ENCODE measurements around the gene SLC39A11.
"Not testable (repeated sequence)": the region's sequence is repeated elsewhere in the genome, so short reads cannot be mapped to it uniquely, and the experiment has no call there.

The SLC39A11 gene

GRCh38 chr17:73060721-73061120 is 31.8 kb downstream of the SLC39A11 start:
- H3K9ac ChIP-seq (ENCODE audit: low read length), result no peak overlapping the region
- H3K23ac ChIP-seq (ENCODE audit: low read length in 2 of 2), result no peak overlapping the region
- no peak overlapping the region for H3K4me3 ChIP-seq (ENCODE audit: insufficient read depth in 1 of 2, low read depth in 1 of 2, low read length in 2 of 2)
- no peak overlapping the region for H3K4me2 ChIP-seq (ENCODE audit: low read length, poor library complexity, severe bottlenecking)
- no peak overlapping the region for H4K8ac ChIP-seq (ENCODE audit: low read length)
- no peaks in the 10 kb centered on the region for H3K36me3 ChIP-seq (ENCODE audit: control insufficient read depth in 1 of 2, insufficient read depth in 2 of 2, low read depth in 1 of 2, low read length in 2 of 2)
- no peak for DNase-seq
- no peaks in the 10 kb centered on the region for H3K27me3 ChIP-seq (ENCODE audit: control insufficient read depth in 1 of 2, insufficient read depth in 1 of 2, low read length in 2 of 2)
- H3K27ac ChIP-seq (ENCODE audit: low read length, poor library complexity, severe bottlenecking), result no peak overlapping the region
- no peak overlapping the region for H3K14ac ChIP-seq (ENCODE audit: low read length in 2 of 2)
- no peak overlapping the region for H2AK5ac ChIP-seq (ENCODE audit: low read length, severe bottlenecking)
- no peak overlapping the region for H4K91ac ChIP-seq (ENCODE audit: low read length)
- 97% methylated on average over 6 of the region's 7 CpGs for whole genome bisulfite sequencing
- no peak overlapping the region for H2BK120ac ChIP-seq (ENCODE audit: low read depth, low read length)
- no peak overlapping the region for H2AFZ ChIP-seq (ENCODE audit: low read depth, low read length)
- no peak overlapping the region for H3K4ac ChIP-seq (ENCODE audit: low read depth in 1 of 2, low read length in 2 of 2)
- H3K4me1 ChIP-seq (ENCODE audit: control insufficient read depth, insufficient read depth, low read depth, low read length), result peaks cover 7% of the 10 kb centered on the region
- H3K79me1 ChIP-seq (replicated peaks; ENCODE audit: low read length, poor library complexity, severe bottlenecking), result peaks cover 9% of the 10 kb centered on the region
- no peak overlapping the region for H3K18ac ChIP-seq (ENCODE audit: low read depth in 1 of 2, low read length in 2 of 2)
- no peaks in the 10 kb centered on the region for H3K9me3 ChIP-seq (ENCODE audit: control insufficient read depth, low read length)
- H2BK15ac ChIP-seq (ENCODE audit: low read depth, poor library complexity, severe bottlenecking), result no peak overlapping the region
- no peak overlapping the region for H2BK5ac ChIP-seq (ENCODE audit: low read depth, low read length, poor library complexity, severe bottlenecking)
- no peak overlapping the region for H2BK12ac ChIP-seq (ENCODE audit: low read length in 2 of 2)

GRCh38 chr17:73059713-73060112 is 32.8 kb downstream of the SLC39A11 start:
- not testable (repeated sequence) for H2BK12ac ChIP-seq (ENCODE audit: low read length in 2 of 2); H3K4ac ChIP-seq (ENCODE audit: low read depth in 1 of 2, low read length in 2 of 2); H3K36me3 ChIP-seq (ENCODE audit: control insufficient read depth in 1 of 2, insufficient read depth in 2 of 2, low read depth in 1 of 2, low read length in 2 of 2); H3K14ac ChIP-seq (ENCODE audit: low read length in 2 of 2); H2AFZ ChIP-seq (ENCODE audit: low read depth, low read length); DNase-seq; H3K23ac ChIP-seq (ENCODE audit: low read length in 2 of 2); H2BK120ac ChIP-seq (ENCODE audit: low read depth, low read length); H3K27ac ChIP-seq (ENCODE audit: low read length, poor library complexity, severe bottlenecking); H3K4me2 ChIP-seq (ENCODE audit: low read length, poor library complexity, severe bottlenecking); H3K4me1 ChIP-seq (ENCODE audit: control insufficient read depth, insufficient read depth, low read depth, low read length); H4K91ac ChIP-seq (ENCODE audit: low read length); H3K9me3 ChIP-seq (ENCODE audit: control insufficient read depth, low read length); H2BK15ac ChIP-seq (ENCODE audit: low read depth, poor library complexity, severe bottlenecking); H2BK5ac ChIP-seq (ENCODE audit: low read depth, low read length, poor library complexity, severe bottlenecking); H3K4me3 ChIP-seq (ENCODE audit: insufficient read depth in 1 of 2, low read depth in 1 of 2, low read length in 2 of 2); H3K9ac ChIP-seq (ENCODE audit: low read length); H4K8ac ChIP-seq (ENCODE audit: low read length); H3K27me3 ChIP-seq (ENCODE audit: control insufficient read depth in 1 of 2, insufficient read depth in 1 of 2, low read length in 2 of 2); H2AK5ac ChIP-seq (ENCODE audit: low read length, severe bottlenecking); H3K18ac ChIP-seq (ENCODE audit: low read depth in 1 of 2, low read length in 2 of 2); H3K79me1 ChIP-seq (replicated peaks; ENCODE audit: low read length, poor library complexity, severe bottlenecking)
- 71% methylated on average over 4 of the region's 4 CpGs for WGBS

GRCh38 chr17:73058022-73058421 is 34.5 kb downstream of the SLC39A11 start:
- Histone ChIP-seq H3K9me3 (ENCODE audit: control insufficient read depth, low read length) (no peaks in the 10 kb centered on the region), H3K4ac (ENCODE audit: low read depth in 1 of 2, low read length in 2 of 2) (no peak overlapping the region), H3K79me1 (replicated peaks; ENCODE audit: low read length, poor library complexity, severe bottlenecking) (peaks cover 7% of the 10 kb centered on the region), H3K4me3 (ENCODE audit: insufficient read depth in 1 of 2, low read depth in 1 of 2, low read length in 2 of 2) (no peak overlapping the region), H3K27me3 (ENCODE audit: control insufficient read depth in 1 of 2, insufficient read depth in 1 of 2, low read length in 2 of 2) (no peaks in the 10 kb centered on the region), H2BK120ac (ENCODE audit: low read depth, low read length) (no peak overlapping the region), H3K36me3 (ENCODE audit: control insufficient read depth in 1 of 2, insufficient read depth in 2 of 2, low read depth in 1 of 2, low read length in 2 of 2) (no peaks in the 10 kb centered on the region), H3K4me2 (ENCODE audit: low read length, poor library complexity, severe bottlenecking) (no peak overlapping the region), H3K27ac (ENCODE audit: low read length, poor library complexity, severe bottlenecking) (no peak overlapping the region), H3K14ac (ENCODE audit: low read length in 2 of 2) (no peak overlapping the region), H2AFZ (ENCODE audit: low read depth, low read length) (no peak overlapping the region), H2BK5ac (ENCODE audit: low read depth, low read length, poor library complexity, severe bottlenecking) (no peak overlapping the region), H2BK12ac (ENCODE audit: low read length in 2 of 2) (no peak overlapping the region), H3K23ac (ENCODE audit: low read length in 2 of 2) (no peak overlapping the region), H4K91ac (ENCODE audit: low read length) (no peak overlapping the region), H3K18ac (ENCODE audit: low read depth in 1 of 2, low read length in 2 of 2) (no peak overlapping the region), H2AK5ac (ENCODE audit: low read length, severe bottlenecking) (no peak overlapping the region), H3K9ac (ENCODE audit: low read length) (no peak overlapping the region), H3K4me1 (ENCODE audit: control insufficient read depth, insufficient read depth, low read depth, low read length) (peaks cover 4% of the 10 kb centered on the region), H2BK15ac (ENCODE audit: low read depth, poor library complexity, severe bottlenecking) (no peak overlapping the region), H4K8ac (ENCODE audit: low read length) (no peak overlapping the region)
- WGBS, result 88% methylated on average over 6 of the region's 6 CpGs
- DNase-seq, result no peak

GRCh38 chr17:73057196-73057595 is 35.3 kb downstream of the SLC39A11 start:
- Histone ChIP-seq H3K27ac (ENCODE audit: low read length, poor library complexity, severe bottlenecking) (no peak overlapping the region), H3K79me1 (replicated peaks; ENCODE audit: low read length, poor library complexity, severe bottlenecking) (peaks cover 4% of the 10 kb centered on the region), H3K4me3 (ENCODE audit: insufficient read depth in 1 of 2, low read depth in 1 of 2, low read length in 2 of 2) (no peak overlapping the region), H4K8ac (ENCODE audit: low read length) (no peak overlapping the region), H4K91ac (ENCODE audit: low read length) (no peak overlapping the region), H3K9me3 (ENCODE audit: control insufficient read depth, low read length) (no peaks in the 10 kb centered on the region), H2BK12ac (ENCODE audit: low read length in 2 of 2) (no peak overlapping the region), H3K27me3 (ENCODE audit: control insufficient read depth in 1 of 2, insufficient read depth in 1 of 2, low read length in 2 of 2) (no peaks in the 10 kb centered on the region), H3K18ac (ENCODE audit: low read depth in 1 of 2, low read length in 2 of 2) (no peak overlapping the region), H2AFZ (ENCODE audit: low read depth, low read length) (no peak overlapping the region), H2BK120ac (ENCODE audit: low read depth, low read length) (no peak overlapping the region), H2BK5ac (ENCODE audit: low read depth, low read length, poor library complexity, severe bottlenecking) (no peak overlapping the region), H2BK15ac (ENCODE audit: low read depth, poor library complexity, severe bottlenecking) (no peak overlapping the region), H3K36me3 (ENCODE audit: control insufficient read depth in 1 of 2, insufficient read depth in 2 of 2, low read depth in 1 of 2, low read length in 2 of 2) (no peaks in the 10 kb centered on the region), H3K14ac (ENCODE audit: low read length in 2 of 2) (no peak overlapping the region), H2AK5ac (ENCODE audit: low read length, severe bottlenecking) (no peak overlapping the region), H3K9ac (ENCODE audit: low read length) (no peak overlapping the region), H3K4me2 (ENCODE audit: low read length, poor library complexity, severe bottlenecking) (no peak overlapping the region), H3K23ac (ENCODE audit: low read length in 2 of 2) (no peak overlapping the region), H3K4me1 (ENCODE audit: control insufficient read depth, insufficient read depth, low read depth, low read length) (peaks cover 7% of the 10 kb centered on the region), H3K4ac (ENCODE audit: low read depth in 1 of 2, low read length in 2 of 2) (no peak overlapping the region)
- DNase-seq, result no peak
- 96% methylated on average over 2 of the region's 5 CpGs for WGBS

Measured in mesenchymal stem cell (in vitro differentiated cells and primary cell).